Fibroblast of pulmonary artery (primary cell): ENCODE measurements around the gene CRIP1.

Source experiments
- DNase-seq: peaks from one replicate; pipeline ENCODE4 v3.0.0-alpha.2; 2010; ENCODE audit warnings: low read depth
- H3K4me3 ChIP-seq: replicated peaks from 2 replicates; pipeline ENCODE4 v1.5.1; 2011; ENCODE audit warnings: low read depth, mild to moderate bottlenecking, control low read depth, low read length, moderate library complexity
- TF ChIP-seq, protein P1 (sequence below): IDR thresholded peaks from 2 replicates; pipeline ENCODE4 v1.5.1; 2011; ENCODE audit warnings: mild to moderate bottlenecking, control low read depth, low read length, inconsistent platforms; ENCODE audit errors: missing control alignments

CRIP1 gene

DNA sequence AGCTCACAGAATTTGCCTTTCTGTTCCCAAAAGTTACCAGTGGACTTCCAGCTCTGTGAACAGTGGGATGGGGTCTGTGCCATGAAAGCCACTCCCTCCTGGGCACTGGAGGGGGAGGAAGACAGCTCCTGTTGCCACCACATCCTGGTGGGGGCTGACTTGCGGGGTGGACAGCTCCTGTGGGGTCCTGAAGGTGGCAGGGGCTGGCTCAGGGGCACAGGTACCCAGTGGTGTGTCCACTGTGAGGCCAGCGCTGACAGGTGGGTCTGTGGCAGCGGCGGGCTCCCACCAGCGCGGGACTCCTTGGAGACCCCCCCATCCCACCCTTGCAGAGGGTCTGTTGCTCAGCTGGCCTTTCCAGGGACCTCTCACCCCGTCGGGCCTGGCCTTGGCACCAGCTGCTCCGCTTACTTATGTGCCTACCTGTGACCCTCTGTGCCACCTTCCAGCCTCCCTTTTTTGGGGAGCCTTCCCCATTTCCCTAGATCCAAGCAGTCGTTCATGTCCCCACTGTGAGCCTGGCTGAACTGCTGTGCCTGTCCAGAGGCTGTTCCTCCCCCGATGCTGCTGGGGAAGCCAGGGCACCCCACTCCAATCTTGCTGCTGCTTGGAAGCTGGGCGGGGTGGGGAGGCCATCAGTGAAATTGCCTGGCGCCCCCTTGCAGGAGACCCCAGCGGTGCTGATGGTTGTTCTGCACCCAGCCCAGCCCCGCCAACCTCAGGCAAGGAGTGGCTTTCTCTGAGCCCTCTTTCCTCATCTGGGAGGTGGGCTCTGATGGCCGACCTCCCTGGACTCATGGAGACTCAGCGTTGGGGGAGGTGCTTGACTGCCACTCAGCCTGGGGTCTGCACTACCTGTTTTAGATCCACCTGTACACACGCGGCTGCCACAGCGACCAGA, 6.5 kb downstream of the CRIP1 start:
- no peak for DNase-seq

DNA sequence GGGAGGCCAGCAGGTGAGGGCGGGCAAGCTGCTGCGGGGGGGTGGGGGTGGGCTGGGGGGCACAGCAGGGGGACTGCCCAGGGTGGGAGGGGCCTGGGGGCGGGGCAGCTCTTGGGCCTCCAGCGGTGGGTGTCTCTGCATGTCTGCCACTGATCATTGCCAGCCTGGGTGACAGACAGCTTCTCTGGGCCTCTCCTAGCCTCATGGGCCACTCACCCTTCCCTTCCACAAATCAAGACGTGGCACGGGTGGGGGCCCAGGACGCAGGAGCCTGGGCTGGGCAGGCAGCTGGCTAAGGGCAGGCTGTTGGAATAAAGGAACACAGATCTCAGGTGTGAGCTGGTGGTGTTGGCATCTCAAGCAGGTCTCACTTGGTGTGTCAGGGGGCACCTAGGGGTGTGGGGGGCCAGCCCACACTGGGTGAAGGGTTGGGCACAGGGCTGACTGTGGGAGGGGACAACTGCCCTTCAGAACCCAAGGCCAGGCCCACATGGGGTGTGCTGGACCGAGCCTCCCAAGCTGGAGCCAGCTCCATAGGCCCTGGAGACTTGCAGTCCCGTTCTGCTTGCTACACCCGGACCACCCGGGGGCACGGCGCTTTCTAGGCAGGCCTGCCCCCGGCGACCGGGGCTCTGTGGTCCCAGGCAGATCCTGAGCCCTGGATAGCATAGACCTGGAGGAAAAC, 7.4 kb downstream of the CRIP1 start:
- DNase-seq: no peak
- TF ChIP-seq, protein P1, sequence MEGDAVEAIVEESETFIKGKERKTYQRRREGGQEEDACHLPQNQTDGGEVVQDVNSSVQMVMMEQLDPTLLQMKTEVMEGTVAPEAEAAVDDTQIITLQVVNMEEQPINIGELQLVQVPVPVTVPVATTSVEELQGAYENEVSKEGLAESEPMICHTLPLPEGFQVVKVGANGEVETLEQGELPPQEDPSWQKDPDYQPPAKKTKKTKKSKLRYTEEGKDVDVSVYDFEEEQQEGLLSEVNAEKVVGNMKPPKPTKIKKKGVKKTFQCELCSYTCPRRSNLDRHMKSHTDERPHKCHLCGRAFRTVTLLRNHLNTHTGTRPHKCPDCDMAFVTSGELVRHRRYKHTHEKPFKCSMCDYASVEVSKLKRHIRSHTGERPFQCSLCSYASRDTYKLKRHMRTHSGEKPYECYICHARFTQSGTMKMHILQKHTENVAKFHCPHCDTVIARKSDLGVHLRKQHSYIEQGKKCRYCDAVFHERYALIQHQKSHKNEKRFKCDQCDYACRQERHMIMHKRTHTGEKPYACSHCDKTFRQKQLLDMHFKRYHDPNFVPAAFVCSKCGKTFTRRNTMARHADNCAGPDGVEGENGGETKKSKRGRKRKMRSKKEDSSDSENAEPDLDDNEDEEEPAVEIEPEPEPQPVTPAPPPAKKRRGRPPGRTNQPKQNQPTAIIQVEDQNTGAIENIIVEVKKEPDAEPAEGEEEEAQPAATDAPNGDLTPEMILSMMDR: no peak
- no peak overlapping the region for H3K4me3 ChIP-seq

More for the DNA sequence above, 6.5 kb downstream of the CRIP1 start:
- H3K4me3 ChIP-seq: no peak overlapping the region
- TF ChIP-seq, protein P1: no peak

- TF ChIP-seq, protein P1: no peak
- no peak overlapping the region for H3K4me3 ChIP-seq
- no peak for DNase-seq
Measured at GRCh38 chr14:105494606-105494929, 7.9 kb downstream of the CRIP1 start.

- no peak for DNase-seq
- TF ChIP-seq, protein P1: no peak
- H3K4me3 ChIP-seq: no peak overlapping the region
Measured at GRCh38 chr14:105495101-105495989, 8.7 kb downstream of the CRIP1 start.

- no peak for DNase-seq
- TF ChIP-seq, protein P1: no peak
- no peak overlapping the region for H3K4me3 ChIP-seq
Measured at GRCh38 chr14:105495990-105496830, 9.5 kb downstream of the CRIP1 start.

DNA sequence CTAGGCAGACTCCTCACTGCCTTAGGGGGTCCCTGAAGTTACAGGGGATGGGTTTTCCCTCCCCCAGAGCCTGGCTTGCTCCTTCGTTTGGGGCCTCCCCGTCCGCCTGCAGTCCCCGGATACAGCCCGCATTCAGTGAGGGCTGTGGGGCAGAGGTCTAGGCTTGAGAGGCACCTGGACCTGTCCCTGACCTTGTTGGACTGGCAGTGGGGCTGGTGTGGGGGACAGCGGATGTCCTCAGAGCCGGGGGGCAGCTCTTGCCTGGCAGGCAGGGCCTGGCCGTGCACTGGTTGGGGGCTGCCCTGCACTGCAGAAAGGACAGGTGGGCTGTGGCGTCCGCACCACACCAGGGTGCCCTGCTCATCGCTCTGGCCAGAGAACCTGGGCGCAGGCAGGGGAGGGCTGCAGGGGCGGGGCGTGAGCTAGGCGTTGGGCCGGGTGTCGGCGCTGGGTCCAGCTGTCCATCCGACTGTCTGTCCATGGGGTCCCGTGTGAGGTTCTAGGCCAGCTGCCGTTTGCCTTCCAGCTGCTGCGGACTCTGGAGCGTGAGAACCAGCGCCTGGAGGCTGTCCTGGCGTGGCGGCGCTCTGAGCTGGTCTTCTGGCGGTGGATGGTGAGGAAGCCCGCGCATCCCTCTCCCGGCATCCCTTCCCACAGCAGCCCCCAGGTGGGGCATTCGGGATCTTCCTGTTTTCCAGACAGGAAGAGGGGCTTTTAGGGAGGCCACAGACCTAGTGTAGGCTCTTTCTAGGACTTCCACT, 10.3 kb downstream of the CRIP1 start:
- TF ChIP-seq, protein P1: no peak
- no peak overlapping the region for H3K4me3 ChIP-seq
- DNase-seq: no peak
